ENCODE data around the gene CLOCK.

DNA sequence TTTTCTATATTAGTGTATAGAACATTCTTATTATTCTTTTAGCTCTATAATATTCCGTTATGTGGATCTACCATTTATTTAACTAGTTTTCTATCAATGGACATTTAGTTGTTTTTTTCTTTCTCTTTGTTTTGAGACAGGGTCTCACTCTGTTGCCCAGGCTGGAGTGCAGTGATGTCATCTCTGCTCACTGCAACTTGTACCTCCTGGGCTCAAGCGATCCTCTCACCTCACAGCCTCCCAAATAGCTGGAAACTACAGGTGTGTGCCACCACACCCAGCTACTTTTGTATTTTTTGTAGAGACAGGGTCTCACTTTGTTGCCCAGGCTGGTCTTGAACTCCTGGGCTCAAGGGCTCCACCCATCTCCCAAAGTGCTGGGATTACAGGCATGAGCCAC is 140.2 kb downstream of the CLOCK start:
- no peak for TF ChIP-seq POLR2A (IDR thresholded peaks at IDR 0.05)
- TF ChIP-seq POLR2AphosphoS5 (IDR thresholded peaks at IDR 0.05) = no peak
- no peak for TF ChIP-seq CTCF (IDR thresholded peaks at IDR 0.05)

Measured in prostate gland (tissue), 2 donors.